ENCODE measurements around the gene BTNL2.

The BTNL2 gene

GRCh38 chr6:32415521-32416019 is 8.6 kb upstream of the BTNL2 start:
- peak; percentile 68 for DNase-seq (ENCODE audit: low read depth)

- DNase-seq (ENCODE audit: low read depth), result peak; percentile 76
These were observed 6.6 kb upstream of the BTNL2 start for GRCh38 chr6:32413427-32414047.

- no peak for DNase-seq (ENCODE audit: low read depth)
These were observed 4.8 kb upstream of the BTNL2 start for GRCh38 chr6:32411566-32412327.

- DNase-seq (ENCODE audit: low read depth), result no peak
These were observed 3.9 kb upstream of the BTNL2 start for GRCh38 chr6:32410906-32411305.

GRCh38 chr6:32406197-32406596 is 784 bp downstream of the BTNL2 start:
- no peak for DNase-seq (ENCODE audit: low read depth)

GRCh38 chr6:32405656-32406055 is 1.3 kb downstream of the BTNL2 start:
- no peak for DNase-seq (ENCODE audit: low read depth)

- no peak for DNase-seq (ENCODE audit: low read depth)
These were observed 4.2 kb downstream of the BTNL2 start for GRCh38 chr6:32402812-32403211.

GRCh38 chr6:32401284-32401963 is 5.6 kb downstream of the BTNL2 start:
- no peak for DNase-seq (ENCODE audit: low read depth)

- no peak for DNase-seq (ENCODE audit: low read depth)
These were observed 9.6 kb downstream of the BTNL2 start for GRCh38 chr6:32397252-32397920.

GRCh38 chr6:32396028-32396427 is 11.0 kb downstream of the BTNL2 start:
- no peak for DNase-seq (ENCODE audit: low read depth)

GRCh38 chr6:32393665-32394420 is 13.1 kb downstream of the BTNL2 start:
- no peak for DNase-seq (ENCODE audit: low read depth)

GRCh38 chr6:32391505-32391904 is 15.5 kb downstream of the BTNL2 start:
- DNase-seq (ENCODE audit: low read depth), result no peak

GRCh38 chr6:32387589-32388340 is 19.2 kb downstream of the BTNL2 start:
- no peak for DNase-seq (ENCODE audit: low read depth)

- no peak for DNase-seq (ENCODE audit: low read depth)
These were observed 20.9 kb downstream of the BTNL2 start for GRCh38 chr6:32386040-32386439.

GRCh38 chr6:32382757-32383420 is 24.1 kb downstream of the BTNL2 start:
- DNase-seq (ENCODE audit: low read depth), result no peak

GRCh38 chr6:32379545-32379944 is 27.4 kb downstream of the BTNL2 start:
- no peak for DNase-seq (ENCODE audit: low read depth)

GRCh38 chr6:32375739-32376529 is 31.0 kb downstream of the BTNL2 start:
- no peak for DNase-seq (ENCODE audit: low read depth)

- no peak for DNase-seq (ENCODE audit: low read depth)
These were observed 35.2 kb downstream of the BTNL2 start, which contains the start of gene TSBP1 for GRCh38 chr6:32371803-32372202. Gene TSBP1 (minus strand): TSS chr6:32371903. CDS start chr6:32371706, 197 bp downstream.

- no peak for DNase-seq (ENCODE audit: low read depth)
These were observed 35.8 kb downstream of the BTNL2 start for GRCh38 chr6:32371229-32371628.

All from activated T-cell treated with anti-CD3 and anti-CD28 coated beads for 24 hours (primary cell).